ENCODE measurements around the gene INSYN2B.
"Not testable (repeated sequence)": the region's sequence is repeated elsewhere in the genome, so short reads cannot be mapped to it uniquely, and the experiment has no call there.

Gene INSYN2B

GRCh38 chr5:169973056-169973455, 7.2 kb downstream of the INSYN2B start:
- no peak for DNase-seq (ENCODE audit: low read depth, low spot score)

GRCh38 chr5:169971780-169972179, 8.5 kb downstream of the INSYN2B start:
- no peak for DNase-seq (ENCODE audit: low read depth, low spot score)

GRCh38 chr5:169970911-169971765, 9.2 kb downstream of the INSYN2B start:
- DNase-seq (ENCODE audit: low read depth, low spot score), result no peak

- DNase-seq (ENCODE audit: low read depth, low spot score), result no peak
These were observed 10.0 kb downstream of the INSYN2B start for GRCh38 chr5:169970339-169970738.

- no peak for DNase-seq (ENCODE audit: low read depth, low spot score)
These were observed 16.0 kb downstream of the INSYN2B start for GRCh38 chr5:169964246-169964645.

GRCh38 chr5:169960659-169961058, 19.6 kb downstream of the INSYN2B start:
- DNase-seq (ENCODE audit: low read depth, low spot score), result no peak

- no peak for DNase-seq (ENCODE audit: low read depth, low spot score)
These were observed 22.0 kb downstream of the INSYN2B start for GRCh38 chr5:169958278-169958677.

- no peak for DNase-seq (ENCODE audit: low read depth, low spot score)
These were observed 23.5 kb downstream of the INSYN2B start for GRCh38 chr5:169956756-169957155.

- no peak for DNase-seq (ENCODE audit: low read depth, low spot score)
These were observed 24.2 kb downstream of the INSYN2B start for GRCh38 chr5:169956126-169956525.

GRCh38 chr5:169954786-169955185, 25.5 kb downstream of the INSYN2B start:
- no peak for DNase-seq (ENCODE audit: low read depth, low spot score)

GRCh38 chr5:169953196-169953595, 27.1 kb downstream of the INSYN2B start:
- not testable (repeated sequence) for DNase-seq (ENCODE audit: low read depth, low spot score)

GRCh38 chr5:169950333-169950732, 30.0 kb downstream of the INSYN2B start:
- no peak for DNase-seq (ENCODE audit: low read depth, low spot score)

- DNase-seq (ENCODE audit: low read depth, low spot score), result no peak
These were observed 33.5 kb downstream of the INSYN2B start for GRCh38 chr5:169946743-169947295.

- no peak for DNase-seq (ENCODE audit: low read depth, low spot score)
These were observed 34.4 kb downstream of the INSYN2B start for GRCh38 chr5:169945831-169946261.

GRCh38 chr5:169944922-169945680, 35.2 kb downstream of the INSYN2B start:
- DNase-seq (ENCODE audit: low read depth, low spot score), result no peak

GRCh38 chr5:169944115-169944514, 36.2 kb downstream of the INSYN2B start:
- no peak for DNase-seq (ENCODE audit: low read depth, low spot score)

GRCh38 chr5:169943026-169943425, 37.3 kb downstream of the INSYN2B start:
- no peak for DNase-seq (ENCODE audit: low read depth, low spot score)

- DNase-seq (ENCODE audit: low read depth, low spot score), result no peak
These were observed 38.1 kb downstream of the INSYN2B start for GRCh38 chr5:169942181-169942580.

- no peak for DNase-seq (ENCODE audit: low read depth, low spot score)
These were observed 38.8 kb downstream of the INSYN2B start for GRCh38 chr5:169941542-169941941.

- DNase-seq (ENCODE audit: low read depth, low spot score), result no peak
These were observed 40.6 kb downstream of the INSYN2B start for GRCh38 chr5:169939731-169940130.

GRCh38 chr5:169938439-169938838, 41.9 kb downstream of the INSYN2B start:
- no peak for DNase-seq (ENCODE audit: low read depth, low spot score)

- no peak for DNase-seq (ENCODE audit: low read depth, low spot score)
These were observed 44.5 kb downstream of the INSYN2B start for GRCh38 chr5:169935762-169936161.
